HG03045 (cell line): ENCODE data around the gene SGO1.

Experiments
- ATAC-seq: cut with Tn5 transposase; IDR thresholded peaks from one replicate; pipeline ENCODE4 v1.9.1; 2021; ENCODE audit warnings: mild to moderate bottlenecking, moderate library complexity; ENCODE audit not compliant: unreplicated experiment

Gene SGO1

DNA sequence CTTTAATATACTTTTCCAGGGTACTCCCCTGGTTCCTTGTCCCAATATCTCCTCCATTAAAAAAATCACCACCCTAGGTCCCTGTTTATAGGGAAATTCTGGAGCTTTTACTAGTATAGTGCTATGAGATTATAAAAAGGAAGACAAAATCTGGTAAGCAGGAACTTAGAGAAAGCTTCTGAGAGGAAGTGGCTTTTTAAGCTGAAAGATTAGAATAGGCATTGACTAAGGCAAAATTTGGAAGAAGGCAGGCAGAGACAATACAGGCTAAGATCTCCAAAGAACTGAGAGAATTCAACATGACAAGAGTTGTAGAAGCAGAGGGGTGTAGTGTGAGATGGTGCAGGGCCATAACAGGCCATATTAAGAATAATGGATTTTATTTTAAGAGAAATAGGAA, 25.8 kb downstream of the SGO1 start:
- ATAC-seq, result no peak

DNA sequence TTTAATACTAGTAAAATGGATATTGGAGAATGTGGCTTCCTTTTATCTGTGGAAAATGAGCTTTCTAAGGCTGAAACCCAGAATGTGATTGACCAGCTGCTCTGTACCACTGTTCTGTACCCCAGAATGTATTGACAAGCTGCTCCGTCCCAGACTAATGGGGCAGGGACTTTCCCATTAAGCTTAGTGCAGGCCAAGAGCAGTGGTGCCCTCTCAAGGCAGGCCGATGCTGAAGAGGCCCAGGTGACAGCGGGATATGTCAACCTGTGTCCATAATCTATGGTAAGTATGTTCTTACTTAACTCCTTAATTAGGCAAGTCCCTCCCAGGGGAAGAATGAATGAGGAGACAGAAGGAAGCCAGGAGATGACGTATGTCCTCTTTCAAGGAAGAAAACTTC, 31.1 kb downstream of the SGO1 start:
- no peak for ATAC-seq

DNA sequence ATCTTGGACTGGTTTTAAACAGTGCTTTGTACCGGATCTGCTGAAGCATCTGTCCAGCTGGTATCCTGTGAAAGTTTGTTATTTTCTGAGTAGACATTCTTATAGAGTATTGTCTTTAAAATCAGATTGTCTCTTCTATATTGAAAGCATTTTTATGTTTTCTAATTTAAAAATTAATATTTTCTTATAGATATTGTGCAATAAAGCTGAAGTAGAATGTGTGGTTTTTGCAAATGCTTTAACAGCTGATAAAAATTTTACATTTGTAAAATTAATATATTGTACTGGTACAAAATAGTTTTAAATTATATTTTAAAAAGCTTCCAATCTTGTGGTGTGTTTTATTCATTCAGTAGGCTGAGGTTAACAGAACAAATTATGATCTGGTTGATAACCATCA, 31.9 kb downstream of the SGO1 start:
- ATAC-seq, result no peak

DNA sequence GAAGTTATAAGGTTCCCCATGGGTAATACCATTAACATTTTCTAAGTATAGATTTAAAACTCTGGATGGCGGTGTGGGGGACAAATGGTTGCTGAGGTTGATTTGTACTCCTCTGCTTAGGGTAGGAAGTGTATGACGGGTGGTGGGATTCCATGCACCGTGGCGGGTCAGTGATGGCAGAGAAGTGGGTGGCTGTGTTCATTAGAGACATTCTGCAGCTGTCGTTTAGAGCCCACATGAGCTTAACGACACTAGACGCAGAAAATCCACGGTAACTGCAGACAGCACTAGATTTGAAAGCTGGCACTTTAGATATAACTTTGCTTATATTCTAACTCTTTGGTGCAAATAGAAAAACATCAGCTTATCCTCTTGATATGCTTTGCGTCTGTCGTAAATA, 37.5 kb downstream of the SGO1 start:
- no peak for ATAC-seq

DNA sequence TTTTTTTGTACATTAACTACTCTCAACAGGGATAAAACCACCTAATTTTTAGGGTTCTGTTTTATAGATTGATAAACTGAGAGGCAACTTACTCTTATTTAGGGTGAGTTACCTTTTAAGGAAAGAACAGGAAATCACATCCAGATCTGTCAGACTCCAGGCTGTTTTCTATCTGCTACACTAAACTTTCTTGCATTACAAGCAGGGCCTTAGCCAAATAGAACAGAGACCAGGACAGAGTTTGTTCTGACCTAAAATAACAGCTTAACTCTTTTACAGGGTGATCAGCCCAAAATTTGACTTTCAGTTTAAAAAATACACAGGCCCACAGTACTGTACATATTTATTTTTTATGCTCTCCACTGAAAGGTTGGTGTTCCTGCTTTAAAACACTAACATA, 38.6 kb downstream of the SGO1 start:
- ATAC-seq, result no peak

DNA sequence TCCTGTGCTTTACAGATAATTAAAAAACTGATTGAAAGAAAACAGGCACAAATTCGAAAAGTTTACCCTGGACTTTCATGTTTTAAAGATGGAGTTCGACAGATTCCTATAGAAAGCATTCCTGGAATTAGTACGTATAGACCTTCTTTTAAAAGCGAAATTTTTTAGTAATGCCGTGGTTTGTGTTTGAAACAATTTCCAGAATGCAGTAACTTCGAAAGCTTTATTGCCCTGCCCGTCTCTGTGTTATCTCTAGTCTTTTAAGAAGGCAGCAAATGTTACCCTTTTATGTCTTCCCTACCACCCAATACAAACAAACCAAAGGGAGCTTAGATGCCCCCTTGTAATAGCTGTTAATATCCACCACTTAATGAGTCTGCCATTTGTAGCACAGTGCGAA, 39.7 kb downstream of the SGO1 start:
- no peak for ATAC-seq

DNA sequence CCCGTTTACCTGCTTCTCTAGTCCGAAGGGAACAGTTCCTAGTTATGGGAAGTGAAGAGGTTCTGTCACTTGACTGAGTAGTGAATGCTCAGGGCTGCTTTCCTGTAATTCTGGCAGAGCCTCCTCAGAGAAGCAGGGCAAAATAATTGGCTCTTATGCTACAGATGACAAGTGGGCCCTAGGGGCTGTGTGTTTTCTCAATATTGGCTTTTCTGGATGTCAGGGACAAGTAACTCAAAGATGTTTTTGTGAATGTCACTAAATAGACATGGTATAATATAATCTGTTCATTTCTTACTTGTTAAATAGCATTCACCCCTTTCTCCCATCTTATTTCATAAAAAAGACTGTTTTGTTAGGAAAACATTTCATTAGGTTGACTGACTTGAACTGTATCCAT, 40.1 kb downstream of the SGO1 start:
- no peak for ATAC-seq

DNA sequence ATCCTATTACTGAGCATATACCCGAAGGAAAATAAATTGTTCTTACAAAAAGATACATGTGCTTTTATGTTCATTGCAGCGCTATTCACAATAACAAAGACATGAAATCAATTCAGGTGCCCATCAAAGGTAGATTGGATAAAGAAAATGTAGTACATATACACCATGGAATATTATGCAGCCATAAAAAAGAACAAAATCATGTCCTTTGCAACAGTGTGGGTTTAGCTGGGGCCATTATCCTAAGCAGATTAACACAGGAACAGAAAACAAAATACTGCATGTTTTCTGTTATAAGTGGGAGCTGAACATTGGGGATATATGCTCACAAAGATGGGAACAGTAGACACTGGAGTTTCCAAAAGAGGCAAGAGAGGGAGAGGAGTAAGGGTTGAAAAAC, 42.5 kb downstream of the SGO1 start:
- no peak for ATAC-seq

DNA sequence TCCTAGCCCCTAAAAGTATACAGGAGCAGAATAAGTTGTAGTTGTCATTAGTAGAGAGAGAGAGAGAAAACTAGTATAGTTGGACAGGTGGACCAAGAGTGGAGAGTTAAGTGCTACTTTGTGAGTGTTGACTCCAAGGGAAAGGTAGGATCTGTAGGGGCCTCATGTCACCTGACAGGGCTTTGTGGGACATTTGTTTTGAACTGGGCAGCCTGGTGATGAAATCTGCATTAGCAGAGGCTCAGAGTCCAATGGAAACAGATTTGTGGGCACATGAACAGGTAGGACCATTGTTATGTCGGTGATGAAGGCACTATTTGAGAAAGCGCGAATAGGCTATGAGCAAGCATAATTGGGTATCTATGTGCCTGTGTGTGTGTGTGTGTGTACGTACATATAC, 43.5 kb downstream of the SGO1 start:
- no peak for ATAC-seq

DNA sequence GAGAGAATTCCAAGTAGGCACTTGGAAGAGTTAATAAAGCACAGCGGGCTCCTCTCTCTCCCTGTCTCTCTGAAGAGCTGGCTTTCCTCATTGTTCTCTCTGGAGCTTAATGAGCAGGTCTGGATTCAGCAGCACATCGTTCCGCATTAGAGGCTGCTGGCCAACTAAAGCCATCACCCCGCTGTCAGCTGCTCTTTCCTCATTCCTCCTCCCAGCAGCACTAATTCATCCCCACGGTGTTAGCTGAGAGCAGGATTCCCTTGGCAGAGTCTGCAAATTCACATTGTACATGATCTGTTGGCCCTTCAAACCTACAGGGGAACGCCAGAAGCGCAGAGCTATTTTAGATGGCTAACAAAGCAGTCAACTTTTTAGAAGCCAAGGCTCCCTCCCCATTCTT, 44.2 kb downstream of the SGO1 start:
- no peak for ATAC-seq

DNA sequence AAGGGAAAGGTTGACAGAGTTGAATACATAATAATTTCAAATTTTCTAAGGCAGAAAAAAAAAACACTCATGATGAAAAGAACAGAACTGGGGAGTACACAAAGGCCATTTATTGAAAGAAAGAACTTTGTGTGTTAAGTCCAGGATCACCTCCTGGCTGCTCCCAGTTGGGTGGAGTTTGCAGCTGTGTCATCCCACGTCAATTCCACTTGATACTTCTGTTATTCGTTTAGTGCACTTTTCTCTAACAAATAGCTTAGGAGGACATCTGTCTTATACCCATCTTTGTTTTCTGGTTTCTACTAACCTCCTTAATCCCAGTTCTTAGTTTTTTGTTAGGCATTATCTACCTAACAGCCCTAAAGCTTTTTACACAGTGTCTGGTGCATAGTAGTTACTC, 44.7 kb downstream of the SGO1 start:
- no peak for ATAC-seq

DNA sequence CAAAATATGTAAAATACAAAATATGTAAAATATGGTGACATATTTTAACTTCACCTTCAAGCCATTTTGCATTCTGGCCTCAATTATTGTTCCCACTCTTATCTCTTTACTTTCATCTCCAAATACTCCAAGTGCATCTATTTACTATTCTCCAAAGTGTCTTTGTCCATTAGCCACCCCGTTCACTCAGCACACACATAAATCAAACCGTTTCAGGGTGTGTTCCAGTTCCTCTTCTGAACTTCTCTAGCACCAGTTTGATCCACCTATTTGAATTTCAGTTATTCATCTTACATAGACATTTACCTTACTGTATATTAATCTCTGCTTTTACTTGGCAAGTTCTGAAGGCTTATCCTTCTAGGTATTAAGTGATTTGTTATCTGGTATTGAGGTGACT, 45.1 kb downstream of the SGO1 start:
- ATAC-seq, result no peak

DNA sequence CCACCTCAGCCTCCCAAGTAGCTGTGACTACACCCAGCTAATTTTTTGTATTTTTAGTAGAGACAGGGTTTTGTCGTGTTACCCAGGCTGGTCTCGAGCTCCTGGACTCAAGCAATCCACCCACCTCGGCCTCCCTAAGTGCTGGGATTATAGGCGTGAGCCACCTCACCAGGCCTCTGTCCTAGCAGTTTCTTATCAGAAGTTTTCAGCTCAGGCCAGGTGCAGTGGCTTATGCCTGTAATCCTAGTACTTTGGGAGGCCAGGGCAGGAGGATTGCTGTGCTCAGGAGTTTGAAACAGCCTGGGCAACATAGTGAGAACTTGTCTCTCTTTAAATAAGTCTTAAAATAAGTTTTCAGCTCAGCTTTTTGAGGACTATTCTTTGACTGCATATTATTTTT, 48.4 kb downstream of the SGO1 start:
- no peak for ATAC-seq

DNA sequence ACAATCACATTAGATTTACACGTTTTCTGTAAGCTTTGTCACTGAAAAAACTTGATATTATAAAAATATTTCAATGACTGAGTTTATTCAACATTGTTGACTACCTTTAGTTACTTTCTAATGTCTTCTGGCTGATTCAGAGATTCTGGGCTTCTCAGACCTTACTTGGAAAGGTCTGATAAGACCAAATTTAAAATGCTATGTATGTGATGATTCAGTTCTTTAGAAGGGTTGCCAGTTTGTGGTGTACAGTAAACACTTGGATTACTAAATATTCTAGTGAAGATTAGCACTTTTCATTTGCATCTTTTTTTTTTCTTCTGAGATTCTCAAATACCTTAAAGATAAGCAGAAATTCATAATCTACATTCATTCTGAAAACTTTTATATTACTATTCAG, 49.8 kb downstream of the SGO1 start:
- ATAC-seq, result no peak

DNA sequence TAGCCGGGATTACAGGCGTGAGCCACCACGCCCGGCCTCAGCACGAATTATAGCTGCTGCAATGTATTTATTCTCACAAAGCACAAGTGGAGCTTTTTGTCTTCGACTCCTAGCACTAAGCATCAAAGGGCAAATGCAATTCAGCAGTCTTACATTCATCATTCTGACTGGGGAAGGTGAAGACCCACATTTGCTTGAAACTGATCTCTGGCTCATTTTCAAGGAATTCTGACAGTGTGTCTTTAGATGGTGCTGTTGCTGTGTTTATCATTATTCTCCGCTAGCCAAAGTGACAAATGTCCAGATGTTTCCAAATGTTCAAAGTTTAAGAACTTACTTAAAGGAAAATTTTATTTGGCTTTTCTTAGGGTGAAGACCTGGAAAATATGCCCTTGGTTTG, 55.9 kb downstream of the SGO1 start:
- no peak for ATAC-seq

DNA sequence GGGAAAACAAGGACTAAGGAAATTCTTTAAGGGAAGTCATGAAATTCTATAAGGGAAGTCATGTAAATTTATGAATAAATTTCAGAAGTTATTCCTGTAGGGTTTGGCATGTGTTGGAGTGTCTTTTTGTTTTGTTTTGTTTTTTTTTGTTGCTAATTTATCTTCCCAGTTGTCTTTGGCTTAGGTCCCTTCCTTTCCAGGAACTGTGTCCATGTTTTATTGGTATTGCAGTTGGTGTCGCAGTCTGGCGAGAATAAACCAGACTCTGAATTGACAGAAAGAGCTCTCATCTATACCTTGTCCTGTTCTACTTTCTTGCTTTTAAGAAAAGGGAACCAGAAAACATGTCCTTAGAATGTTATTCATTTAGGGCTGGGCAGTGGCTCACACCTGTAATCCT, 57.6 kb downstream of the SGO1 start:
- no peak for ATAC-seq

DNA sequence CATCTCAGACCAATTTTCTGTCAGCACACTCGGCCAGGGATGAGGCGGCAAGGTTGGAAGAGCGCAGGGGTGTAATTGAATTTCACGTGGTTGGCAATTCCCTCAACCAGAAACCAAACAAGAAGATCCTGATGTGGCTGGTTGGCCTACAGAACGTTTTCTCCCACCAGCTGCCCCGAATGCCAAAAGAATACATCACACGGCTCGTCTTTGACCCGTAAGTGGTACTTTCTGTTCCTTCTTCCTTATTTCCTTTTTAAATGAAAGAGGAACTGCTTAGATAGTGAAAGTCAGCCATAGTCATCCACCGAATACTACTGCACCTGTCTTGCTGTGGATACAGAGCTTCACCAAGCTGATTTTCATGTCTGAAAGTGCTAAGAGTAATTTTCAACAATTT, 60.1 kb downstream of the SGO1 start:
- peak; percentile 99 for ATAC-seq

DNA sequence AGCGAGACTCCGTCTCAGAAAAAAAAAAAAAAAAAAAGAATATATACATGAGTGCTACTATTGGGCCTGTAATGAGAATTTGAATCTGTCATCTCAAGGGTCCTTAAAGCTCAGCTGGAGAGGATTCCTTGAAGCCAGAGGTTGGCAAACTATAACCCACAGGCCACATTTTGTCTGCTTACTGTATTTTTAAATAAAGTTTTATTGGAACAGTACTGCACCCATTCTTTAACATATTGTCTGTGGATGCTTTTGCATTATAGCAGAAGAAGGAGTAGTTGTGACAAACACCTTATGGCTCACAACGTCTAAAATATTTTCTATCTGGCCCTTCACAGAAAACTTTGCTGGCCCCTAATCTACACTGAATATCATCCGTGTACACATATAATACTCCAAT, 60.7 kb downstream of the SGO1 start:
- no peak for ATAC-seq

DNA sequence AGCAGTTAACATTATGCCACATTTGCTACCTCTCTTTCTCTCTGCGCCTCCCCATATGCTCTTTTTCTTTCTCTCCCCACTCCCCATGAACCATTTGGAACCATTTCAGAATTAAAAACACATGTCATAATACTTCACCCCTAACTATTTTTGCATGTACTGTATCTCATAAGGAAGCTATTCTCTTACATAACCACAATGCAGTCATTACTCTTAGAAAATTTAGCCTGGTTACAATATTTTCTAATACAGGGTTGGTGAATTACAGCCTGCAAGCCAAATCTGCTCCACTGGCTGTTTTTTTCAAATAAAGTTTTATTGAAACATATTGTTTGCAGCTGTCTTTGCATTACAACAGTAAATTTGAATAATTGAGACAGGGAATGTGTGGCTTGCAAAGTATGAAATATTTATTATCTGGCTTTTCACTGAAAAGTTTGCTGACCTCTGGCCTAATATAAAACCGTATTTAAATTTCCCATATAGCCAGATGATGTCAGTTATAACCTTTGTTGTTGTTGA, 62.8 kb downstream of the SGO1 start:
- ATAC-seq, result no peak

DNA sequence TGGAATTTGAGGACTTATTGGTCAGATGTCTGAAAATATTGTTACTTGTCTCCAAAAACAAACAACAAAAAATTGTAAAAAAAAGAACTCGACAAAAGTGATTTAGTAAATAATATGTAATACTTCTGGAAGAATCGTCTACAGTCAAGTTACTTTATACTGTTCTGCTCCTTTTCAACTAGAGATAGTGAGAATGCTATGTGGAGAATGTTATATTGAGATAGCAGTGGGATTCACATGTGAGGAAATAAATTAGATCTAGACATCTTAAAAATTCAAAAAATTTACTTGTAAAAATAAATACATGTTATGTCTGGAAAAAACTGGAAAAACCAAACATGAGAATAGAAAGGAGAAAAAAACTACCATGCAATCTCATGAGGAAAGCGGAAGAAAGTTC, 64.9 kb downstream of the SGO1 start:
- no peak for ATAC-seq
